TTC549 (cell line): Measurements from ENCODE around the gene MYORG.

ENCODE experiments used
- FAIRE-seq: peaks from 2 replicates; lab custom pipeline; 2012; peaks lifted over from hg19 to GRCh38; lab: Jason Lieb, UNC

The MYORG gene

DNA sequence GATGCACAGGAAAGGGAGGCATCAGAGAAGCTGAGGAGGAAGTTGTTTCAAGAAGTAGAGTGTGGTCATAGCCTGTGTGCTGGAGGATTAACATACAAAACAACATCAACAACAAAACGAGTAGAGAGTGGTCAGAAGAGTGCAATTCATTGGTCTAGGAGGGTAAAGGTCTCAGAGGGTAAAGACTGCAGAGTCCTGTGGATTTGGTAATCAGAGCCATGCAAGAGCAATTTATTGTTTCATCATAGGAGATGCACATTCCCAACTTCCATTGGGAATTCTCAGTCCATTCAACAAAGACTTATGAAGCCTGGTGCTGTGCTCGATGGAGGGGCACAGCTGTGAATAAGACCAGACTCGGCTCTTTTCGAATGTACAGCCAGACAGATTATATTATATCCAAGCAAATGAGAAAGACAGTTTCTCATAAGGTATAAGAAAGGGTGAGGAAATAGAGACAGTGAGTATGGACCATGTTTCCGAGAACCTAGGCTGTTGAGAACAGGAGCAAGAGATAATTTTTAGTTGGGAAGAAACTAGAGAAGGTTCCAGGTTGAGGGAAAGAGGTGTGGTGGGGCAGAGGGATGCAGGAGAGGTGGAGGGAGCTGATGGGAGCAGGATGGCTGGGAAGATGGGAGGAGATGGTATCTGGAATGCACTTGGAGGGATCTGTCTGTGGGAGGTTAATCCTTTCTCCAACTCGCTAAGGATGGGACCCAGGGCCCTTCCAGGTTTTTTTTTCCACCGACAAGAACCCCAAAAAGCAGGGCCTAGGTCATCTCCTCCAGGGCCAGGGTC is 7.9 kb upstream of the MYORG start:
- no peak for FAIRE-seq

- no peak for FAIRE-seq
These were observed 7.2 kb upstream of the MYORG start for GRCh38 chr9:34383904-34384303.

GRCh38 chr9:34382879-34383278 is 6.2 kb upstream of the MYORG start:
- FAIRE-seq: no peak

- FAIRE-seq: no peak
These were observed 5.4 kb upstream of the MYORG start for GRCh38 chr9:34382054-34382453.

DNA sequence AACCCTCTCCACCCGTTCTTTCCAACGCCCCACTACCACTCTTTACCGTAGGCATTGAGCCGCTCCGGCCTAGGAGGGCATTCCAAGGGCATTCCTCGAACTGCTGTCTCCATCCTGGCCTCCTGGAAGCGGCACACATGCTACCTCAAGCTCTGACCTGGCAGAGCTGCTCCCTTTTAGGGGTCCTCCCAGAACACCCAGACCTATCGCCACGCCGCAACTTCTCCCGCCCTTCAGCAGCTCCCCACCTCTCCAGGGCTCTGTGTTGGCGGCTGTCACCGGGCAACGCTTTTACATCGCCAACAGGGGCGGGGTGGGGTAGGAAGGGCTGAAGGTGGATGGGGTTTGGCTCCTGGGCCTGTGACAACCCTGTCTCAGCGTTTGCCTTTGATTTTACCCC is 4.6 kb upstream of the MYORG start:
- FAIRE-seq: no peak

- FAIRE-seq: no peak
These were observed 4.0 kb upstream of the MYORG start for GRCh38 chr9:34380511-34381315.

GRCh38 chr9:34380034-34380510 is 3.4 kb upstream of the MYORG start:
- no peak for FAIRE-seq

GRCh38 chr9:34379334-34380033 is 2.8 kb upstream of the MYORG start:
- FAIRE-seq: no peak

- no peak for FAIRE-seq
These were observed 1.8 kb upstream of the MYORG start for GRCh38 chr9:34378376-34379060.

DNA sequence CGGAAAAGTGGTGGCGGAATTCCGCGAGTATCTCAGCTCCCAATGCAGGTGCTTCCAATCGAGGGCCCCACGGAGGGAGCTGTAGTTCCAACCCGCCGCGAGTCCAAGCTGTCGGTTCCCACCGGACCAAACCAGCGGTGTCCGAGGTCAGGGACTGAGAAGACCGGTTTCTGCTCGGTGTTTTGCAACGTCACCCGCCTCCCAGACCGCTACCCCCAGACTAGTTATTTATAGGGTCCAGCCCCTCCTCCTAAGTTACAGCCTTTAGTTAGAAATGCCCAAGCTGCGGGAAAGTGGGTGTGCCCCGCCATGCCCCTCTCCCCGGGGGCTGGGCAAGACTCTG is 677 bp upstream of the MYORG start:
- FAIRE-seq: no peak

GRCh38 chr9:34375901-34376595 is 650 bp downstream of the MYORG start:
- FAIRE-seq: no peak

DNA sequence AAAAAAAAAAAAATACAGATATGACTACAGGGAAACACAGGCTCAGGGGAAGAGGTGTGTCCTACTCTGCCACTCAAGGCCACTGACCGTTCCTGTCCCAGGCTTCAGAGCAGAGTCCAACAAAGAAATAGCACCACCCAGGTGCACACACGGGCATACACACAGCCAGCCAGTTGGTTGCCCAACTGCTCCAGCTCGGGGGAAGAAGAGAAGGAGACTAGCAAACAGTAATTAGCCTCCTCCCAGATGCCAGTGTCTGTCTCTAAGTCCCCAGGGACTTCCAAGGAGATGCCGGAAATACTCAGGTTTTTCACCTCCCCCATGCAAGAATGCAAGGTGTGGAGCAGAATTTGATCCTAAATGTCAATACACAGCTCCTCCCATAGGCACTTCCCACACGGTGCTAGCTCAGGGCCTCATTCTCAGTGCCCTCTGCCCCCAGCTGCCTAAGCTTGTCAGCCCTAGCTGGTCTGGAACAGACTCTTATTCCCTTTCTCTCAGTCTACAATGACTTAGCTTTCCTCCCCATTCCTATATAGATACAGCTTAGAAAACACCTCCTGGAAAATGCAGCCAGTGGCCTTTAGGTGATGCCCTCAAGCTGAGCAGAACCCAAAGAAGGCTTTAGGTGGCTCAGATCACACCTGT is 1.7 kb downstream of the MYORG start:
- FAIRE-seq: no peak

GRCh38 chr9:34374339-34374738 is 2.4 kb downstream of the MYORG start:
- no peak for FAIRE-seq

DNA sequence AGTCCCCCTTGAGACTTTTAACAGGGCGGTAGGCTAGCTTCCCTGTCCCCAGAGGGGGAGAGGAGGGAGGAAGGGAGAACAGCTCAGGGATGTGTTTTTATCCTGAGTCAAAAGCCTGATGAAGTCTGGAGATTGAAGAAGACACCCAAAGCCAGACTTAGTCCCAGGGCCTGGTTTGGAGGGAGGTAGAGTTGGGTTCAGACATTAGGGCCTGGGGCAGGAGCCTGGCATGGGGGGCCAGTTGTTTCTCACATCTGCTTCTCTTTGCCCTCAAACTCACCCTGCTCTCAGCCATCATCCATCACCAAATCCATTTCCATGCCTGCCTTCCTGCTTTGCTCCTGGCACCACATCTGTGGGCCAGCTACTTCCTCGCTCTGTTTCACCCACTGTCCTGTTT is 2.9 kb downstream of the MYORG start:
- no peak for FAIRE-seq

- FAIRE-seq: no peak
These were observed 4.2 kb downstream of the MYORG start for GRCh38 chr9:34372467-34373011.

DNA sequence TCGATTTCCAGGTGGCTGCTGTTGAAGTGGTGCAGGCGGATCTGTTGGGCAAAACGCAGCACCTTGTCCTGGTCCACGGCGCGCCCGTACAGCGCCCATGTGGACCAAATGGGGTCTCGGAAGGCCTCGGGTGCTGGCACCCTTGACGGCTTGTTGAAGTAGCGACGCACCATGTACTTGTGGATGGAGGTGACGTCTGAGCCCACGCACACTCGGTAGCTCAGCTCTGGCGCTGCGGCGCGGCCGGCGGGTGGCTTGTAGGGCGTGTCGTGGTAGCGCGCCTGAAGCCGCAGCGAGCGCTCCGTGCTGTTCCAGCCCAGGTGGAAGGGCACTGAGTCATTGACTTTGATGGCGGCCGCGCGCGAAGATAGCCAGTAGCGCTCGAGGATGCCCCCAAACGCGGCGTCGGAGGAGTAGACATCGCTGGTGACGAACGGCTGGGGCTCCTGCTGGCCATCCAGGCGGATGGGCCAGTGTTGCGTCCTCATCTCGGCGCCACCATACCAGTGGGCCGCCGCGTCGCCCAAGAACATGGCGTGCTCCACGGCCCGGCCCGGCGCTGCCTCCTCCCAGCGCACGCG is 4.7 kb downstream of the MYORG start:
- no peak for FAIRE-seq

GRCh38 chr9:34370970-34371880 is 5.5 kb downstream of the MYORG start:
- FAIRE-seq: no peak

DNA sequence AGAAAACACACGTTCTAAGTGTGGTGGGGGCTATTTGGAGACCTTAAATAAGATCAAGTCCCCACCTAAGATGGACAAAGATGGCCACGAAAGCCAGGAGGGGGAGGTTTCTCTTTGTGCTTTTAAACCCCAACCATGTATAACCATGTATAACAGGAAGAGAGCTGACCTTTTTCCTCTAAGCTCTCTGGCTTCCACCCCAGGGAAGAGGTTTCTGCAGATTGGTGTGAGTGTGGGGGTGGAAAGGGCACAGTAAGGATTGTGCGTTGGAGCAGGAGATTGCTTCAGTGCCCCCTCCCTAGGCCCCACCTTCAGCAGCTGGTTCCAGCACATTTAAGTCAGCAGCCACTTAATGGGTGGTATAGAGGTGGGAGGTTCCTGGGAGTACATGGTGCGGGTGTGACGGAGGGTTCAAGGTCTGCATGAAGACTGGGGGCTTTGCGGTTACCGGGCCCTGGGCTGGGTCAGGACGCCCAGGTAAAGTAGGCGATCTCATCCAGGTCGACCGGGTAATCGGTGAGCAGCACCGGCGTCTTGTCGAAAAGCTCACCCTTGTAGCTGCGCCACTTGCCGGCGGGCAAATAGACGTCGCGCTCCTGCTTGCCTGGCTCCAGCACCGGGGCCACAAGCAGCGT is 6.2 kb downstream of the MYORG start:
- no peak for FAIRE-seq

GRCh38 chr9:34369636-34370035 is 7.1 kb downstream of the MYORG start:
- no peak for FAIRE-seq
